Smooth muscle cell of bladder (primary cell): ENCODE data around the gene SP6. TPM values are rescaled to one million over a fixed set of nuclear protein-coding genes. Genes with fewer than 3 reads are reported as not detected.

ENCODE experiments used
- total RNA-seq: library from RNA; depleted of rRNA; stranded (reverse); fragments of >200 nt; gene quantifications from 2 replicates; pipeline ENCODE4 v1.2.3, GENCODE V29; 2014

Gene SP6
- under 0.01 TPM in 2 replicates for total RNA-seq

DNA sequence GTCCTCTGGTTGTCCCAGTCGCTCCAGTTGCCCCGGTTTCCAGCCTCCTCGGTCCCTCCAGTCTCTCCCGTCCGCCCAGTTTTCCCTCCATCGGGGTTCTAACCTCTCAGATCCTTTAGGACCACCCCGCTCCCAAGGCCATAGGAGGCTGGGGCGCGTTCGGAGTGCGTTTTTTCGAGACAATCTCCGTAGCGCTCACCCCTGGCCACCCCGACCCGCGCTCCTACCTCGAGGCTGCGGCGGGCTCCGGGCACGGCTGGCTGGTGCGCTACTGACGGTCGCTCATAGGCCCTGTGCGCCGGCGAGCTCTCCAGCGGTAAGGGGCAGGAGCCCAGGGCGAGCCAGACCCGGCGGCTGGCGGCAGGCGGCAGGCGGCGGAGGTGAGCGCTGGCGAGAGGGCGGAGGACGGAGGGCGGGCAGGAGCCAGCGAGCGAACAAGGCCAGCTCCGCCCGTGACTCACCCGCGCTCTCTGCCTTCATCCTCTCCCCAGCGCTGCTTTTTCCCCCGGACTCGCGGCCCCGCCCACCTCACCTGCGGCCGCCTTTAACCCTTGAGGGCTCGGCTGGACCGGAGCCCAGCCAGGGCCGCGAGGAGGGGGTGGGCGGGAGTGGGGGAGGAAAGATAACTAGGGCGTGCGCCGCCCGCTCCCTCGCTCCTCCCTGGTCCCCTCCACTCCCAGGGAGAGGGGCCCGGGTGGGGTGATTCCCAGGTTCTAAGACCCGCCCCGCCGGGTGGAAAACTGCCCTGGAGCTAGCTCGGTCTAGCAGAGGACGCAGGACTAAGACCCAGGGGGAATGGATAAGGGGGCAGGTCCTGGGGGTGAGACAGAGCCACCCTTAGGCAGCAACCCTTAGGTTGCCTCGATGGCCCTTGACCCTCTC is at the start of gene SP6:
TSS of gene SP6 (minus strand) at position 472 of the 882 bp plus-strand sequence. CDS start 2,734 bp downstream, outside the sequence.

DNA sequence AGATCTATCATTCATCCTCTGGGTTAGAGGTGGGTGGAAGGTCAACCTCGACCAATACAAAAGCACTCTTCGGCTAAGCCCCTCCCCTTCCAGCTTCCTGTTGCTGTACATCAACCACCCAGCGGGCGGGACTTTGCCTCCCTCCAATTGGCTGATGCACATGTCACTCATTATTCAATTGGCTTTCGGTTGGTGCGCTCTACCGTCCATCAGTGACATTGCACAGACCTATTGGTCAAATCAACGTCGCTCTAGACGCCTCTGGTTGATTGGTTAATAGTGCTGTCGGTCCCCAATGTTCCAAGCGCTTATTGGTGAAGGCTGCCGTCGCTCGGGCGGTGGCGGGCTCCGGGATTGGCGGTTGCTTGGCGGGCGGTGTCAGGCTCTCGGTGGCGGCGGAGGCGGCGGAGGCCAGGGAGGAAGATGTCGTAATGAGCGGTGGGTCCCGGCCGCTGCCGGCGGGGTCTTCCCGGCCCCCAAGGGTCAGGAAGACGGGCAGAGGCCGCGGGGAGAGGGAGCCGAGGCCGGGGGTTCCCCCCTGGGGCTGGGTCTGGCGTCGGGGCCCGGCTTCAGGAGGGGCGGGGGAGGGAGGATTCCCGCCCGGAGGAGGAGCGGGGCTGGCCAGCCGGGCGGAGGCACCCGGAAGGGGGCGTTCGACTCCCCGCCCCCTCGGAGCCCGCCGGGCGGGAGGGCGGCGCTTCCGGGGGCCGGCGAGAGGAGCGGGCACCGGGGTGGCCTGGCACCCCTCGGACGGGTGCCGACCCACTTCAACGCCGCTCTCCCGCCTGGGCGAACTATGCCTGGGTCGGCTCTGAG is 45.1 kb upstream of the SP6 start, which contains the start of gene SP2:
TSS of gene SP2 (plus strand) at position 381 of the 816 bp plus-strand sequence. CDS start at position 432, 51 bp downstream.

DNA sequence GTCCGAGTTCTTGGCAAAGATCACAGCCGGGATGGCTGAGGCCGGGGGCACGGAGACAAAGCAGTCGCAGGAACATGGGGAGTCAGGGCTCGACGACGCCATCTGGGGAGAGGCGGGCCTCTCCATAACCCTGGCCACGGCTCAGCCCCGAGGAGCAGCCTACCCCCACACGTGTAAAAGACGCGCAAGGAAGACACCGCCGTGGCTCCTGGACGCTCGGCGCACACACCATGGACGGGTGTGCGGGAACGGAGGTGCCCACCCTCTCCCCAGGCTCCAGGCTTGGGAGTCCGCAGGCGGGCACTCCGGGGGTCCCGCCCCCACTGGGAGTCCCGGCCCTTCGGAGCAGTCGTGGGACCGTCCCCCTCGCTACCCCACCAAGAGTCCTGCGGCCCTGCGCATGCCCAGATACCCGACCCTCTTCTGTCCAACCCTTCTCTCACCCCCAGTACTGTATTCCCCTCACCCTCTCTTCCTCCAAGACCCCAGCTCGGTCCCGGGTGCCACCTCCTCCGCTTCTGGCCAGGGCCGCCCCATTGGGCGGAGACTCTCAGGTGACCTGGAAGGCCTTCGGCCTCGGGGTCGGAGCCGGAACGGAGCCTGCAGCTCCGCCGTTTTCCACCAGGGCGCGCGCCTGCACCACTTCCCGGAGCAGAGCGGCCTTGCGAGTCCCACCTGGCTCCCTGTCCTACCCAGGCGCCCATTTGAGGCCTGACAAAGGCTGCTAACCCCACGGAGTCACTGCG is 10.0 kb downstream of the SP6 start, which contains the start of gene SCRN2:
TSS of gene SCRN2 (minus strand) at position 532 of the 746 bp plus-strand sequence. CDS start at position 102, 430 bp downstream.

DNA sequence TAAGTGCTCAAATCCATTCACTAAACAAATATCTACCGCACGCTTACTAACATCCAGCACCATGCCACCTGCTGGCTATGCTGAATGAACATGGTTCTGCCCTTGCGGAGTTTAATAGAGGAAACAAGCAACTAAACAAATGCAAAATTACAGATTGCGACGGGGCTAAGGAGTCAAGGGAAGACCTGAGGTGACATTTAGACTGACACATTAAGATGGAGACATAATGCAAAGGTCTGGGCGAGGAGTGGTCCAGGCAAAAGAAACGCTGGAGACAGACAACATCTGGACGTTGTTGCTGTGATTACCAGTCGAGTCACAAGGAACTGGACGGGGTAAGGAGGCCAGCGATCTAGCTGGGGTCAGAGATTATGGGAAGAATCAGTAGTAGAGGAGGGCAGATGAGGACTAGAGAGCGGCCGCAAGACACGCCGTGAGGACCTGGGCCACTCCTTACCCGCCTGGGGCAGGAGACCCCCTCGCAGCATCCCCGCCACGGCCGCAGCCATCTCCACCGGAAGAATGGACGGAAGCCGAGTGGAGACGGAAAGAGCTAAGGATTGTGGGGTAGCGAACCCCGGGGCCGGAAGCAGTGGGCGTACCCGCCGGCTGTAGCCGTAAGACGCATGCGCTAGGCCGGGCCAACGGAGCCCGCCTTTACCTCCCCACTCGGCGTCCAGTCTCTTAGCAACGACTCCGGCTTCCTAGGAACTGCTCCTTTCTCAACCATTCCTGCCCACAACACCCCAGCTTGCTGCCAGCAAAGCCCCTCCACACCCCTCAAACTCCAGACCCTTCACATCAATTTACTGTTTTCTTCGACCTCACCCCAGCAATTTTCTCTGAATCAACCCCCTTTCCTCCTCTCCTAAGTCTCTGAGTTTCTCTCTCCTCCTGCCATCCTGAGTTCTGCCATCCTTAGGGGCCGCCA is 19.7 kb downstream of the SP6 start, which contains the start of the genes LRRC46 and MRPL10:
TSS of gene LRRC46 (plus strand) at position 668 of the 931 bp plus-strand sequence. CDS start 320 bp downstream, outside the sequence.
TSS of gene MRPL10 (minus strand) at position 539 of the 931 bp plus-strand sequence. CDS start at position 509, 30 bp downstream.

DNA sequence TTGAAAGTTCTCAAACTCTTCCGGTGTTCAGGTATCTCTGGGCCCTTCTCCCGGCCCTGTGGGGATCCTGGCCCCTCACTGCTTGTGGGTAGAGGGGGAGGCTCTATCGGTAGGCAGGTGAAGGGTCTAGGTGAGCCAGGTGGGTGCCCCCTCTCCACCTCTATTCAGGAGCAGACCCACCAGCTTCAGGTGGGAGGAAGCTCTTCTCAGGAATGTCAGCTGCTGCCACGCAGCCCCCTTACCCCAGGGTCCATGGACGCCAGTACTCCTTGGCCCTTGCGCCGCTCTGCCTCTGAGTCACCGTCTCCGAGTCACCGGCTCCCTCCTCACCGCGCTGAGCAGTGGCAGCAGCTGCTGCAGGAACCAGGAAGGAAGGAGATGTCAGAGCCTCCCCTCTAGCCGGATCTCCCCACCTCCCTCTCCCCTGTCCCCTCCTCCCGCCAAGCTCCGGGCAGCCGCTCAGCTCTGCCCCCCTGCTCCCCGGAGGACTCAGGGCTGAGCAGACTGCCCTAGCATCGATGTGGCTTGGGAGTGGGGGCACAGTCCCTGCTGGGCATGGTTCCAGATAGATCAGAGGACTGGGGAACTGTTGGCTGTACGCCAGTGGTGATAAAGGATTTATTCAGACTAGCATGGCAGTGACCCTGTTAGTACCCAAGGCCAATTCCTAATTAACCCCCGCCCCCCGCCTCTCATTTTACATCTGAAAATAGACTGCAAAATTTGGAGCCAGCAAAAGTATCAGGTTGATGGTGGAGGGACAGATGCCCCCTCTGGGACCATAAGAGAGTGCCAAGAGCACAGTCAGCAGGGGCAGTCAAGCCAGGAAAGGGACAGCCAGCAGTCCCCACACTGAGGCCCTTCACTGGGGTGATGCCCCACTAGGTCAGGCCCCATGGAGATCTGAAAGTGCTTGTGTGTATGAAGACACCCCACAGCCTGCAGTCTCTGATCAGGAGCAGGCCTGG is 29.3 kb downstream of the SP6 start, which contains the start of gene OSBPL7:
TSS of gene OSBPL7 (minus strand) at position 371 of the 968 bp plus-strand sequence. CDS start 1,516 bp downstream, outside the sequence.

Other genes with a start within 250 kb of the SP6 start
- gene KPNB1, start 201.2 kb downstream of the SP6 start, total RNA-seq: 247 and 292 TPM in 2 replicates
- 6.4 and 13.6 TPM in 2 replicates for gene TBKBP1, start 157.0 kb downstream of the SP6 start, total RNA-seq
- gene TBX21, start 117.9 kb downstream of the SP6 start, total RNA-seq: 0.09 and 0.14 TPM in 2 replicates
- gene OSBPL7, start 29.4 kb downstream of the SP6 start, total RNA-seq: 5.8 and 8.4 TPM in 2 replicates
- gene MRPL10, start 19.6 kb downstream of the SP6 start, total RNA-seq: 16.5 and 21.0 TPM in 2 replicates
- 0.09 TPM in 1 of 2 replicates, not detected in the other for gene LRRC46, start 19.5 kb downstream of the SP6 start, total RNA-seq
- 44.4 and 44.8 TPM in 2 replicates for gene SCRN2, start 9.9 kb downstream of the SP6 start, total RNA-seq
- 0.14 and 0.28 TPM in 2 replicates for gene SP2, start 45.1 kb upstream of the SP6 start, total RNA-seq
- 17.1 and 21.1 TPM in 2 replicates for gene PNPO, start 90.4 kb upstream of the SP6 start, total RNA-seq
- gene PRR15L, start 106.7 kb upstream of the SP6 start, total RNA-seq: not detected in 2 replicates
- gene CDK5RAP3, start 120.0 kb upstream of the SP6 start, total RNA-seq: 69.1 and 88.3 TPM in 2 replicates
- gene COPZ2, start 186.6 kb upstream of the SP6 start, total RNA-seq: 123 and 125 TPM in 2 replicates
- gene NFE2L1, start 197.2 kb upstream of the SP6 start, total RNA-seq: 80.6 and 90.0 TPM in 2 replicates